OCI-LY1 (cell line): Measurements from ENCODE around the gene INKA2.

Experiments
- H2AFZ ChIP-seq: fragments of 200-600 bp; sonication (generic), shearing (Covaris generic); 2 replicates; pipeline ENCODE4 v1.6.0; 2014; ENCODE audit warnings: antibody characterized with exemption, mild to moderate bottlenecking, low read length
- H3F3A ChIP-seq: fragments of 200-600 bp; sonication (generic), shearing (Covaris generic); 2 replicates; pipeline ENCODE4 v1.6.0; 2014; ENCODE audit warnings: mild to moderate bottlenecking, antibody characterized with exemption, low read length, moderate library complexity; ENCODE audit not compliant: insufficient read depth
- H3K27ac ChIP-seq: fragments of 200-600 bp; sonication (generic); 2 replicates; pipeline ENCODE4 v1.5.1; 2014; ENCODE audit warnings: low read length, mixed run types, mild to moderate bottlenecking, low read depth; ENCODE audit not compliant: poor library complexity, severe bottlenecking
- H3K27me3 ChIP-seq: fragments of 200-600 bp; sonication (generic); 2 replicates; pipeline ENCODE4 v1.6.0; 2014; ENCODE audit warnings: antibody characterized with exemption, mild to moderate bottlenecking, low read length, moderate library complexity; ENCODE audit not compliant: insufficient read depth
- H3K36me3 ChIP-seq: fragments of 200-600 bp; sonication (generic); 2 replicates; pipeline ENCODE4 v1.6.1; 2014; ENCODE audit warnings: mild to moderate bottlenecking, antibody characterized with exemption, low read length, moderate library complexity, mixed read lengths; ENCODE audit not compliant: insufficient read depth
- H3K4me1 ChIP-seq: fragments of 200-600 bp; sonication (generic); 2 replicates; pipeline ENCODE4 v1.5.1; 2014; ENCODE audit warnings: mild to moderate bottlenecking, low read length, moderate library complexity; ENCODE audit not compliant: insufficient read depth, severe bottlenecking
- H3K4me2 ChIP-seq: fragments of 200-600 bp; sonication (generic), shearing (Covaris generic); 2 replicates; pipeline ENCODE4 v1.6.1; 2014; ENCODE audit warnings: low read length
- H3K4me3 ChIP-seq: fragments of 200-600 bp; sonication (generic); 2 replicates; pipeline ENCODE4 v1.5.1; 2014; ENCODE audit warnings: low read length, low read depth, mild to moderate bottlenecking, mixed read lengths; ENCODE audit not compliant: poor library complexity, severe bottlenecking
- H3K79me2 ChIP-seq: fragments of 200-600 bp; shearing (Covaris generic); 2 replicates; pipeline ENCODE4 v1.6.1; 2016; ENCODE audit warnings: mixed run types, low read length, mixed read lengths; ENCODE audit not compliant: insufficient read depth
- H3K9ac ChIP-seq: fragments of 200-600 bp; sonication (generic), shearing (Covaris generic); 2 replicates; pipeline ENCODE4 v1.6.1; 2014; ENCODE audit warnings: mild to moderate bottlenecking, low read length, mixed read lengths
- H3K9me2 ChIP-seq: fragments of 200-600 bp; sonication (generic), shearing (Covaris generic); 2 replicates; pipeline ENCODE4 v1.6.1; 2014; ENCODE audit warnings: low read depth, mild to moderate bottlenecking, low read length, mixed read lengths
- H3K9me3 ChIP-seq: fragments of 200-600 bp; shearing (Covaris generic); 2 replicates; pipeline ENCODE4 v1.6.1; 2014; ENCODE audit warnings: low read length, mixed read lengths
- H4K20me1 ChIP-seq: fragments of 200-600 bp; sonication (generic), shearing (Covaris generic); 2 replicates; pipeline ENCODE4 v1.6.0; 2016; ENCODE audit warnings: mild to moderate bottlenecking, low read length; ENCODE audit not compliant: insufficient read depth
- CTCF ChIP-seq: fragments of 200-600 bp; sonication (generic), shearing (Covaris generic); IDR thresholded peaks from 2 replicates; pipeline ENCODE4 v1.5.1; 2017; ENCODE audit warnings: mild to moderate bottlenecking, antibody characterized with exemption, low read length, moderate library complexity, mixed read lengths
- EZH2 ChIP-seq: fragments of 200-600 bp; sonication (generic), shearing (Covaris generic); IDR thresholded peaks from 2 replicates; pipeline ENCODE4 v1.8.0; 2017; ENCODE audit warnings: borderline replicate concordance, mixed run types, mild to moderate bottlenecking, antibody characterized with exemption, low read length, moderate library complexity, mixed read lengths

The INKA2 gene

GRCh38 chr1:111739194-111739924, at the start of gene INKA2:
Gene INKA2 (minus strand): TSS chr1:111739395. CDS start chr1:111739242, 153 bp downstream.
- Histone ChIP-seq H3K36me3 (no peaks in the 10 kb centered on the region), H3K4me3 (peak within 1 kb of the TSS; percentile 65), H4K20me1 (no peaks in the 10 kb centered on the region), H3K4me1 (peaks cover 29% of the 10 kb centered on the region), H3K27ac (no peak within 1 kb of the TSS), H3K4me2 (peak within 1 kb of the TSS; percentile 88), H2AFZ (no peak within 1 kb of the TSS), H3K27me3 (no peaks in the 10 kb centered on the region), H3K79me2 (no peaks in the 10 kb centered on the region), H3K9ac (peak within 1 kb of the TSS; percentile 54), H3F3A (no peaks in the 10 kb centered on the region), H3K9me2 (no peaks in the 10 kb centered on the region), H3K9me3 (no peaks in the 10 kb centered on the region)
- no peak for TF ChIP-seq CTCF
- TF ChIP-seq EZH2, result no peak

DNA sequence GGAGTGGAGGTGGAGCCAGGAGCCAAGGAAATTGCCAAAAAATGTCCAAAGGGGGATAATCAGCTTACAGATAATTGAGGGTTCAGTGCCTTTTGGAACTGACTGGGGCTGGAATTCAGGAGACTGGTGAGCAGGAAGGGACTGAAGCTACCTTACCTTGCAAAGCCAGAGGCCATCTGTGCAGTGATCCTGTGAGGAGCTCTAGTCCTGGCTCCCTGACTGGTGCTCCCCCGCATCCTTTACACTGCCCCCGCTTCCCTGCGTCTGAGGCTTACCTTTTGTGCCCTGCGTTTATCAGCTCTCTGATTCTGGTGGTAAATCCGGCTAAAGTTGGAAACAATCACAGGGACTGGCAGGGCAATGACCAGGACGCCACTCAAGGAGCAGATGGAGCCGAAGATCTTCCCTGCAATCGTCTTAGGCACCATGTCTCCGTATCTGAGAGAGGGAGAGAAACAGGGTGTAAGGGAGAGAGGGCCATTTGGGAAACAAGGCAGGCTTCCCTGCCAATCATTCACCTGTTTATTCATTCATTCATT, 47.5 kb upstream of the INKA2 start:
- Histone ChIP-seq H3K4me2 (no peak overlapping the region), H3K4me1 (no peaks in the 10 kb centered on the region), H3K9ac (no peak overlapping the region), H3K4me3 (no peak overlapping the region), H3K36me3 (no peaks in the 10 kb centered on the region), H3K79me2 (no peaks in the 10 kb centered on the region), H3K27me3 (peaks cover 14% of the 10 kb centered on the region), H3K9me2 (no peaks in the 10 kb centered on the region), H4K20me1 (no peaks in the 10 kb centered on the region), H2AFZ (no peak overlapping the region), H3F3A (no peaks in the 10 kb centered on the region), H3K9me3 (no peaks in the 10 kb centered on the region), H3K27ac (no peak overlapping the region)
- TF ChIP-seq EZH2 (no peak), CTCF (no peak)

DNA sequence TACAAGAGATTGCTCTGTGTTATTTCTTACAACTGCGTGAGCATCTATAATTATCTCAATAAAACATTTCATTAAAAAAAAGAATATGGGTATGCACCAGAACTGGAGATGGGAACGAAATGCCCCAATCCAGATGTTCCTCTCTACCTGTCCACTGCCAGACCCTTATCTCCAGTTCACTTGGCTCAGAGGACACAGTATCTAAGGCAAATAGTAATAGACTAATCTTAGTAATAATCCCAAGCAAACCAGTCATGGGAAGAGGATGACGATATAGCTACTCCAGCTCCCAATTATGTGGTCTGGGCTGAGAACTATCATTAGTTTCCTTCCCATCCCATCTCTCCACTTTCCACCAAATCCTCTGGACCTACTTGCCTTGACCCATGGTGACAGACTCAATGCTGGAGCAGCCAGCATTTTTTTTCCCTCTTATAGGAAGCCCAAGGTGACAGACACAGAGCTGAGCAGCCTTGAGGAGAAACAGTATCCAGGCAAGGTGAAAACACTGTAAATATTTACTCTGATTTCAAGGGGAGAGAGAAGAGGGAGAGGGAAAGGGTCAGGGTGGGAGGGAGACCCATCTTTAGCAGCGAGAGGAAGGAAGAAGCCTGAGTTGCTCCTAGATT, 45.2 kb upstream of the INKA2 start:
- Histone ChIP-seq H2AFZ (no peak overlapping the region), H3K9me2 (no peaks in the 10 kb centered on the region)

More for the DNA sequence above, 45.2 kb upstream of the INKA2 start:
- Histone ChIP-seq H3K9ac (no peak overlapping the region), H3K4me1 (no peaks in the 10 kb centered on the region), H3K27ac (no peak overlapping the region), H3F3A (no peaks in the 10 kb centered on the region), H3K79me2 (no peaks in the 10 kb centered on the region), H4K20me1 (no peaks in the 10 kb centered on the region), H3K36me3 (no peaks in the 10 kb centered on the region), H3K4me2 (no peak overlapping the region), H3K27me3 (0 out of 2 replicates have a peak, but pooled peaks cover 4% of the 10 kb centered on the region), H3K9me3 (no peaks in the 10 kb centered on the region), H3K4me3 (no peak overlapping the region)
- TF ChIP-seq EZH2 (no peak), CTCF (no peak)
